Calu3 (cell line): Measurements from ENCODE around the gene PPP1R13L. TPM values are rescaled to one million over a fixed set of nuclear protein-coding genes. Genes with fewer than 3 reads are reported as not detected.

ENCODE experiments used
- BruUV-seq: library from RNA; stranded (reverse); fragments of 400-500 nt; replicated peaks from 2 replicates; lab custom pipeline; 2021; lab: Mats Ljungman, UMichigan
- CTCF ChIA-PET: fragments of 300-600 bp; sonication (Branson Sonifier 250); formaldehyde crosslinking; loops from one replicate; lab custom pipeline; 2022; ENCODE audit warnings: antibody characterized with exemption; lab: Charles Lee
- DNase-seq: peaks from one replicate; pipeline ENCODE4 v3.0.0; 2022
- H3K27ac Mint-ChIP-seq: one replicate; pipeline ENCODE4 v1.8.0; 2022; ENCODE audit warnings: mixed read lengths; ENCODE audit not compliant: unreplicated experiment
- H3K27me3 Mint-ChIP-seq: one replicate; pipeline ENCODE4 v1.8.0; 2022; ENCODE audit warnings: mixed read lengths; ENCODE audit not compliant: unreplicated experiment
- H3K36me3 Mint-ChIP-seq: one replicate; pipeline ENCODE4 v1.8.0; 2022; ENCODE audit warnings: mild to moderate bottlenecking, moderate library complexity, mixed read lengths; ENCODE audit not compliant: insufficient read depth, unreplicated experiment
- H3K4me1 Mint-ChIP-seq: one replicate; pipeline ENCODE4 v1.8.0; 2022; ENCODE audit warnings: mild to moderate bottlenecking, low read depth, mixed read lengths; ENCODE audit not compliant: unreplicated experiment
- H3K4me3 Mint-ChIP-seq: one replicate; pipeline ENCODE4 v1.8.0; 2022; ENCODE audit warnings: mild to moderate bottlenecking, low read depth, moderate library complexity, mixed read lengths; ENCODE audit not compliant: unreplicated experiment
- H3K9me3 Mint-ChIP-seq: one replicate; pipeline ENCODE4 v1.8.0; 2022; ENCODE audit warnings: low read depth, mixed read lengths; ENCODE audit not compliant: unreplicated experiment
- CTCF ChIP-seq: fragments of 200-600 bp; IDR thresholded peaks from one replicate; pipeline ENCODE4 v1.8.0; 2022; ENCODE audit warnings: antibody characterized with exemption; ENCODE audit not compliant: unreplicated experiment
- intact Hi-C: fragments of 100-400 bp; cut with micrococcal nuclease; formaldehyde crosslinking; loops from one replicate; pipeline ENCODE4 v1.10.0; 2022; ENCODE audit not compliant: unreplicated experiment
- microRNA-seq: library from miRNA; unstranded; fragments of <30 nt; microRNA quantifications from one replicate; pipeline ENCODE4 v1.2.0, GENCODE V29; 2022
- total RNA-seq: library from RNA; stranded (reverse); gene quantifications from 2 replicates; pipeline ENCODE4 v1.2.3, GENCODE V29; 2022

PPP1R13L gene
- total RNA-seq, 1 experiment from 2014 or later = 135 TPM

- Mint-ChIP-seq H3K4me1 (no peaks in the 10 kb centered on the region), H3K27ac (no peak overlapping the region), H3K36me3 (peaks cover 4% of the 10 kb centered on the region), H3K27me3 (peaks cover 3% of the 10 kb centered on the region), H3K9me3 (no peaks in the 10 kb centered on the region), H3K4me3 (no peak overlapping the region)
- CTCF ChIA-PET = interaction anchor here (0.5 to 0.8 kb wide), 3 partner anchors 24 to 282 kb away, joined by 3 to 8 read pairs (median 3); no protein-coding TSS in a partner anchor
- DNase-seq = no peak
- no TSS peak for BruUV-seq
- intact Hi-C loops = no loop called here
- TF ChIP-seq CTCF = no peak
These were observed 71.1 kb downstream of the PPP1R13L start for GRCh38 chr19:45333609-45334303.

- intact Hi-C loops = no loop called here
- CTCF ChIA-PET = interaction anchor here (0.6 kb wide), 1 partner anchor 106 kb away, joined by 4 read pairs; no protein-coding TSS in a partner anchor
- peaks cover 3% of the 10 kb centered on the region for H3K4me1 Mint-ChIP-seq
- no peak for TF ChIP-seq CTCF
- H3K36me3 Mint-ChIP-seq = no peaks in the 10 kb centered on the region
- no peak overlapping the region for H3K27ac Mint-ChIP-seq
- H3K4me3 Mint-ChIP-seq = no peak overlapping the region
- no peak for DNase-seq
- H3K27me3 Mint-ChIP-seq = peaks cover 15% of the 10 kb centered on the region
- H3K9me3 Mint-ChIP-seq = no peaks in the 10 kb centered on the region
- no TSS peak for BruUV-seq
These were observed 73.5 kb downstream of the PPP1R13L start for GRCh38 chr19:45331411-45331810.

Small RNA genes within 50 kb of the gene (microRNA-seq; reads per million reads assigned to microRNA genes)
- gene MIR6088 = not detected

Other genes with a start within 250 kb of the PPP1R13L start
- 0.64 TPM in 2 replicates for gene NKPD1, start 244.1 kb downstream of the PPP1R13L start, total RNA-seq
- 55.7 and 57.0 TPM in 2 replicates for gene TRAPPC6A, start 226.8 kb downstream of the PPP1R13L start, total RNA-seq
- 22.7 and 25.2 TPM in 2 replicates for gene BLOC1S3, start 226.3 kb downstream of the PPP1R13L start, total RNA-seq
- gene EXOC3L2, start 159.7 kb downstream of the PPP1R13L start, total RNA-seq = not detected in 2 replicates
- gene MARK4, start 153.8 kb downstream of the PPP1R13L start, total RNA-seq = 45.9 and 50.3 TPM in 2 replicates
- not detected in 2 replicates for gene CKM, start 82.2 kb downstream of the PPP1R13L start, total RNA-seq
- gene KLC3, start 64.3 kb downstream of the PPP1R13L start, total RNA-seq = 3.3 and 4.5 TPM in 2 replicates
- gene ERCC2, start 34.5 kb downstream of the PPP1R13L start, total RNA-seq = 56.4 and 57.7 TPM in 2 replicates
- 22.5 and 25.8 TPM in 2 replicates for gene POLR1G, start 1.6 kb upstream of the PPP1R13L start, total RNA-seq
- gene ERCC1, start 18.8 kb upstream of the PPP1R13L start, total RNA-seq = 55.7 and 58.9 TPM in 2 replicates
- gene FOSB, start 62.9 kb upstream of the PPP1R13L start, total RNA-seq = 18.7 and 23.8 TPM in 2 replicates
- gene RTN2, start 92.0 kb upstream of the PPP1R13L start, total RNA-seq = 5.7 and 7.2 TPM in 2 replicates
- gene PPM1N, start 93.4 kb upstream of the PPP1R13L start, total RNA-seq = 5.0 and 6.8 TPM in 2 replicates
- gene VASP, start 102.4 kb upstream of the PPP1R13L start, total RNA-seq = 194 and 219 TPM in 2 replicates
- gene OPA3, start 179.7 kb upstream of the PPP1R13L start, total RNA-seq = 14.2 and 17.1 TPM in 2 replicates
- gene GPR4, start 197.1 kb upstream of the PPP1R13L start, total RNA-seq = not detected in 2 replicates
- gene EML2, start 234.3 kb upstream of the PPP1R13L start, total RNA-seq = 93.7 and 94.0 TPM in 2 replicates